HepG2 (cell line): ENCODE measurements around the gene CELF4.

Experiments used
- CBFB ChIP-seq: sonication (generic); formaldehyde crosslinking; IDR thresholded peaks from 2 replicates; pipeline ENCODE4 v1.4.0; 2020; ENCODE audit warnings: missing genetic modification reagents
- CREB1 ChIP-seq, 2 experiments: fragments of 450-650 bp in 1 of 2; IDR thresholded peaks; 2 replicates each; pipeline ENCODE4 v1.6.1; 2016 to 2017; ENCODE audit warnings: control low read depth in 1 of 2, mild to moderate bottlenecking in 1 of 2, missing compliant biosample characterization in 1 of 2, missing genetic modification characterization in 1 of 2
- DPF2 ChIP-seq: sonication (generic); formaldehyde crosslinking; IDR thresholded peaks from 2 replicates; pipeline ENCODE4 v1.4.0; 2020; ENCODE audit warnings: mild to moderate bottlenecking, low read depth, missing genetic modification reagents, borderline replicate concordance
- GABPA ChIP-seq, 2 experiments: IDR thresholded peaks; 2 replicates each; pipeline ENCODE4 v1.6.1; 2011 to 2016; ENCODE audit warnings: low read depth in 2 of 2, low read length in 1 of 2, missing biosample characterization in 1 of 2, missing genetic modification characterization in 1 of 2
- MYC ChIP-seq: sonication (generic); formaldehyde crosslinking; IDR thresholded peaks from 2 replicates; pipeline ENCODE4 v1.9.0; 2021; ENCODE audit warnings: missing genetic modification reagents, borderline replicate concordance
- POLR2AphosphoS5 ChIP-seq: IDR thresholded peaks from 2 replicates; pipeline ENCODE4 v1.6.1; 2012; ENCODE audit warnings: low read depth, low read length
- PRPF4 ChIP-seq: fragments of 200-400 bp; formaldehyde crosslinking; IDR thresholded peaks from 2 replicates; pipeline ENCODE4 v1.6.1; 2016; ENCODE audit warnings: low read length, low read depth; ENCODE audit not compliant: poor library complexity, severe bottlenecking
- SETDB1 ChIP-seq: sonication (generic); formaldehyde crosslinking; IDR thresholded peaks from 2 replicates; pipeline ENCODE4 v1.5.1; 2020; ENCODE audit warnings: missing genetic modification reagents, mild to moderate bottlenecking, borderline replicate concordance
- TAF1 ChIP-seq: sonication (generic); formaldehyde crosslinking; IDR thresholded peaks from 2 replicates; pipeline ENCODE4 v1.4.0; 2020; ENCODE audit warnings: missing genetic modification reagents
- ZBTB7A ChIP-seq: sonication (generic); formaldehyde crosslinking; IDR thresholded peaks from 2 replicates; pipeline ENCODE4 v1.8.0; 2022; ENCODE audit warnings: mild to moderate bottlenecking, missing genetic modification reagents
- ZNF367 ChIP-seq: sonication (generic); formaldehyde crosslinking; IDR thresholded peaks from 2 replicates; pipeline ENCODE4 v1.4.0; 2020; ENCODE audit warnings: missing genetic modification reagents, borderline replicate concordance
- ZNF589 ChIP-seq: sonication (generic); formaldehyde crosslinking; conservative IDR thresholded peaks from 2 replicates; pipeline ENCODE4 v1.8.0; 2022; ENCODE audit warnings: mild to moderate bottlenecking, moderate library complexity, missing genetic modification reagents

- TF ChIP-seq CBFB (CRISPR knock-in tag) (no peak), DPF2 (CRISPR knock-in tag) (no peak), MYC (CRISPR knock-in tag) (no peak), POLR2AphosphoS5 (no peak), GABPA (IDR thresholded peaks at IDR 0.05; ENCODE audit: low read depth, low read length) (no peak), GABPA (CRISPR knock-in tag; IDR thresholded peaks at IDR 0.05; ENCODE audit: low read depth) (no peak), ZNF589 (CRISPR knock-in tag) (no peak), ZBTB7A (CRISPR knock-in tag) (no peak), SETDB1 (CRISPR knock-in tag) (no peak), ZNF367 (CRISPR knock-in tag) (no peak), TAF1 (CRISPR knock-in tag) (no peak), CREB1 (IDR thresholded peaks at IDR 0.05) (no peak), CREB1 (CRISPR knock-in tag; IDR thresholded peaks at IDR 0.05) (no peak), PRPF4 (no peak)
These were observed 249.1 kb downstream of the CELF4 start for GRCh38 chr18:37316468-37316867.
